HepG2 (cell line): Measurements from ENCODE around the gene LACTBL1. TPM values are rescaled to one million over a fixed set of nuclear protein-coding genes. Genes with fewer than 3 reads are reported as not detected.

Experiments used
- ATAC-seq: fragments of 200-7000 bp; cut with Tn5 transposase; 3 replicates; pipeline ENCODE4 v1.9.1; 2020; ENCODE audit warnings: mild to moderate bottlenecking, moderate library complexity
- BruUV-seq: library from RNA; stranded (reverse); fragments of 400-500 nt; replicated peaks from 2 replicates; lab custom pipeline; 2021; lab: Mats Ljungman, UMichigan
- CTCF ChIA-PET: fragments of 300-600 bp; formaldehyde crosslinking; extraction: SDS; loops from one replicate; lab custom pipeline; 2021; ENCODE audit warnings: low total read pairs, inconsistent platforms, low intra/inter-chr PET ratio; lab: Yijun Ruan, JAX
- POLR2A ChIA-PET: fragments of 350-600 bp; sonication (Branson Sonifier 250); formaldehyde crosslinking; loops from one replicate; lab custom pipeline; 2020; ENCODE audit warnings: antibody characterized with exemption, inconsistent platforms; lab: Yijun Ruan, JAX
- DNase-seq: peaks from one replicate; pipeline ENCODE4 v3.0.0-alpha.2; 2015; ENCODE audit warnings: low spot score
- FAIRE-seq: peaks from 3 replicates; lab custom pipeline; 2011; peaks lifted over from hg19 to GRCh38; lab: Jason Lieb, UNC
- H2AFZ ChIP-seq: one replicate; pipeline ENCODE4 v1.6.1; 2011; ENCODE audit warnings: low read length, inconsistent platforms
- H3K27ac ChIP-seq: fragments of 300-600 bp; 3 replicates; pipeline ENCODE4 v1.8.0; 2011; ENCODE audit warnings: mixed run types, mild to moderate bottlenecking, mixed read lengths, low read length, inconsistent platforms; ENCODE audit not compliant: insufficient read depth; ENCODE audit errors: extremely low read length
- H3K27me3 ChIP-seq, 2 experiments: fragments of 200-600 bp in 1 of 2; 2 replicates in 1 of 2; 3 replicates in 1 of 2; pipeline versions ENCODE4 v1.6.0 to v1.8.0; 2011; ENCODE audit warnings: low read length in 2 of 2, mild to moderate bottlenecking in 2 of 2, moderate library complexity in 2 of 2, inconsistent platforms in 1 of 2; ENCODE audit not compliant: insufficient read depth in 2 of 2, control insufficient read depth in 1 of 2
- H3K36me3 ChIP-seq, 2 experiments: fragments of 200-600 bp in 1 of 2; replicated peaks in 1 of 2; 2 replicates in 1 of 2; 3 replicates in 1 of 2; pipeline versions ENCODE4 v1.5.1 to v1.8.0; 2011; ENCODE audit warnings: low read length in 2 of 2, inconsistent platforms in 1 of 2; ENCODE audit not compliant: insufficient read depth in 2 of 2, control insufficient read depth in 1 of 2
- H3K4me1 ChIP-seq: 2 replicates; pipeline ENCODE4 v1.5.1; 2012; ENCODE audit warnings: low read length, inconsistent platforms; ENCODE audit not compliant: insufficient read depth
- H3K4me2 ChIP-seq: 2 replicates; pipeline ENCODE4 v1.6.0; 2011; ENCODE audit warnings: low read depth, low read length, inconsistent platforms
- H3K4me3 ChIP-seq, 3 experiments: fragments of 200-600 bp in 1 of 3; sonication (generic), shearing (Covaris generic) in 1 of 3; replicated peaks in 1 of 3; 2 replicates each; pipeline ENCODE4 v1.5.1; 2011 to 2016; ENCODE audit warnings: low read length in 3 of 3, inconsistent platforms in 2 of 3, low read depth in 2 of 3, mild to moderate bottlenecking in 2 of 3, control low read depth in 1 of 3, mixed read lengths in 1 of 3; ENCODE audit not compliant: insufficient read depth in 1 of 3
- H3K79me2 ChIP-seq: one replicate; pipeline ENCODE4 v1.6.1; 2011; ENCODE audit warnings: low read length, inconsistent platforms; ENCODE audit not compliant: insufficient read depth
- H3K9ac ChIP-seq: 2 replicates; pipeline ENCODE4 v1.6.0; 2011; ENCODE audit warnings: mild to moderate bottlenecking, low read depth, low read length, inconsistent platforms; ENCODE audit not compliant: insufficient read depth
- H3K9me3 ChIP-seq: 2 replicates; pipeline ENCODE4 v1.5.1; 2012; ENCODE audit warnings: mild to moderate bottlenecking, low read length
- H4K20me1 ChIP-seq: 2 replicates; pipeline ENCODE4 v1.6.0; 2011; ENCODE audit warnings: inconsistent platforms, mild to moderate bottlenecking, low read length, moderate library complexity; ENCODE audit not compliant: insufficient read depth
- HNF1A ChIP-seq, 2 experiments: sonication (generic) in 1 of 2; formaldehyde crosslinking in 1 of 2; IDR thresholded peaks; 2 replicates each; pipeline versions ENCODE4 v1.4.0 to v1.6.1; 2016 to 2020; ENCODE audit warnings: borderline replicate concordance in 1 of 2, low read depth in 1 of 2, mild to moderate bottlenecking in 1 of 2, missing genetic modification reagents in 1 of 2
- HNRNPK ChIP-seq: fragments of 200-400 bp; formaldehyde crosslinking; IDR thresholded peaks from 2 replicates; pipeline ENCODE4 v1.6.1; 2018; ENCODE audit warnings: low read length, low read depth, moderate library complexity, mild to moderate bottlenecking; ENCODE audit not compliant: poor library complexity, severe bottlenecking
- MYPOP ChIP-seq: sonication (generic); formaldehyde crosslinking; IDR thresholded peaks from 2 replicates; pipeline ENCODE4 v1.8.1; 2023; ENCODE audit warnings: mild to moderate bottlenecking, moderate library complexity, missing genetic modification reagents
- PLSCR1 ChIP-seq: sonication (generic); formaldehyde crosslinking; IDR thresholded peaks from 2 replicates; pipeline ENCODE4 v1.5.0; 2020; ENCODE audit warnings: missing genetic modification reagents, mild to moderate bottlenecking, borderline replicate concordance
- SP5 ChIP-seq: IDR thresholded peaks from 2 replicates; pipeline ENCODE4 v1.6.1; 2016; ENCODE audit warnings: low read depth, borderline replicate concordance
- SYNCRIP ChIP-seq: fragments of 200-400 bp; formaldehyde crosslinking; IDR thresholded peaks from 2 replicates; pipeline ENCODE4 v1.6.1; 2018; ENCODE audit warnings: mild to moderate bottlenecking, low read depth, low read length; ENCODE audit not compliant: insufficient read depth
- ZNF18 ChIP-seq: sonication (generic); formaldehyde crosslinking; IDR thresholded peaks from 2 replicates; pipeline ENCODE4 v1.8.0; 2022; ENCODE audit warnings: mild to moderate bottlenecking, missing genetic modification reagents; ENCODE audit not compliant: insufficient replicate concordance
- WGBS: methylation state at CpG from one replicate; pipeline ENCODE4 v1.1.6; 2017; ENCODE audit warnings: low lambda C conversion rate; 5-methylcytosine and 5-hydroxymethylcytosine counted together
- in situ Hi-C: cut with HindIII; loops from 2 replicates; pipeline ENCODE4 v1.10.0; 2017; ENCODE audit warnings: low pct_unique_long_range_greater_than_20kb; ENCODE audit not compliant: extremely low pct_ligation_motif_present
- intact Hi-C: fragments of 100-400 bp; cut with micrococcal nuclease; formaldehyde crosslinking; loops from one replicate; pipeline ENCODE4 v1.10.0; 2022; ENCODE audit not compliant: unreplicated experiment
- polyA plus RNA-seq, 8 experiments: library from polyadenylated mRNA; depleted of rRNA in 3 of 8; stranded (reverse) in 7 of 8; unstranded in 1 of 8; fragments of >200 nt; fragmentation: Illumina TruSeq in 4 of 8; extraction: Trizol in 4 of 8; gene quantifications; 2 replicates each; pipeline versions ENCODE4 v1.2.1 to v1.2.3, GENCODE V29; 2011 to 2016; ENCODE audit warnings: low read depth in 4 of 8, missing spikeins in 1 of 8, mixed read lengths in 1 of 8; ENCODE audit not compliant: insufficient read depth in 1 of 8
- total RNA-seq, 5 experiments: library from RNA; depleted of rRNA; stranded (reverse); fragments of >200 nt; fragmentation: Illumina TruSeq; extraction: Trizol; gene quantifications; 2 replicates each; pipeline ENCODE4 v1.2.3, GENCODE V29; 2016; ENCODE audit warnings: low read depth in 1 of 5

Gene LACTBL1
- total and polyA plus RNA-seq, 2 of the 13 experiments (the other 11 are each of a cell fraction or from before 2014, with no cell fraction given) = 0.12 to 1.3 TPM

- no peaks in the 10 kb centered on the region for H3K27me3 ChIP-seq
- intact Hi-C loops = no loop called here
- peak overlapping the region; percentile 98 for H3K9ac ChIP-seq
- H3K79me2 ChIP-seq = peaks cover 44% of the 10 kb centered on the region
- no peak for TF ChIP-seq SP5 (CRISPR knock-in tag)
- TF ChIP-seq HNF1A (IDR thresholded peaks at IDR 0.05; ENCODE audit: low read depth) = 0 out of 2 replicates have a peak, but pooled peaks have one; percentile 9
- no peak for TF ChIP-seq HNF1A (CRISPR knock-in tag; IDR thresholded peaks at IDR 0.05; ENCODE audit: borderline replicate concordance)
- TF ChIP-seq HNRNPK = peak; percentile 92
- no peak for TF ChIP-seq SYNCRIP
- peak; percentile 81 for TF ChIP-seq ZNF18 (CRISPR knock-in tag)
- TF ChIP-seq PLSCR1 (CRISPR knock-in tag) = 0 out of 2 replicates have a peak, but pooled peaks have one; percentile 9
- peak; percentile 12; the same call in 1 of the 2 replicates for TF ChIP-seq MYPOP (CRISPR knock-in tag)
- TF ChIP-seq, all 625 proteins: peak for 5
- Histone ChIP-seq H3K27ac (peak overlapping the region; percentile 88), H2AFZ (peak overlapping the region; percentile 95), H4K20me1 (peaks cover 16% of the 10 kb centered on the region), H3K4me1 (peaks cover 27% of the 10 kb centered on the region), H3K36me3 (no peaks in the 10 kb centered on the region; a peak in 1 of 5 replicates), H3K4me2 (peak overlapping the region; percentile 82), H3K4me3 (peak overlapping the region; percentile 80 to 94 (median 93)), H3K9me3 (peaks cover 6% of the 10 kb centered on the region; the same call in 1 of the 2 replicates)
- ATAC-seq (peak; percentile 4; the same call in 1 of the 3 replicates), DNase-seq (peak; percentile 15), FAIRE-seq (no peak)
- BruUV-seq = TSS peak; percentile 82
- in situ Hi-C loops = no loop called here
- 10% methylated on average over 10 of the region's 10 CpGs for WGBS
- POLR2A ChIA-PET = interaction anchor here (0.6 to 1.0 kb wide), 7 partner anchors 9 to 326 kb away, joined by 3 to 4 read pairs (median 3); partner anchors contain the start of gene HNRNPR
- CTCF ChIA-PET = no interaction called here
Measured at GRCh38 chr1:23018661-23019093, 46.0 kb upstream of the LACTBL1 start.
